Keratinocyte (primary cell): Measurements from ENCODE around the gene GAP43. TPM values are rescaled to one million over a fixed set of nuclear protein-coding genes. Genes with fewer than 3 reads are reported as not detected.

Source experiments
- DNase-seq: peaks from one replicate; pipeline ENCODE4 v3.0.0-alpha.2; 2011; ENCODE audit warnings: low read depth, missing footprints, low spot score
- FAIRE-seq: peaks from 2 replicates; lab custom pipeline; 2011; peaks lifted over from hg19 to GRCh38; lab: Jason Lieb, UNC
- H2AFZ ChIP-seq: 2 replicates; pipeline ENCODE4 v1.6.0; 2012; ENCODE audit warnings: low read length, control low read depth, inconsistent platforms; ENCODE audit not compliant: control insufficient read depth
- H3K27ac ChIP-seq: 2 replicates; pipeline ENCODE4 v1.5.1; 2011; ENCODE audit warnings: low read length; ENCODE audit not compliant: control insufficient read depth, insufficient read depth
- H3K27me3 ChIP-seq: 3 replicates; pipeline ENCODE4 v1.6.0; 2011; ENCODE audit warnings: low read length; ENCODE audit not compliant: control insufficient read depth, insufficient read depth; ENCODE audit errors: extremely low read depth
- H3K36me3 ChIP-seq, 2 experiments: 2 replicates in 1 of 2; 3 replicates in 1 of 2; pipeline ENCODE4 v1.5.1; 2011; ENCODE audit warnings: low read length in 2 of 2, mild to moderate bottlenecking in 1 of 2; ENCODE audit not compliant: control insufficient read depth in 2 of 2, insufficient read depth in 2 of 2; ENCODE audit errors: extremely low read depth in 1 of 2
- H3K4me1 ChIP-seq: 3 replicates; pipeline ENCODE4 v1.5.1; 2011; ENCODE audit warnings: low read length; ENCODE audit not compliant: control insufficient read depth, insufficient read depth; ENCODE audit errors: extremely low read depth
- H3K4me2 ChIP-seq: 3 replicates; pipeline ENCODE4 v1.6.0; 2011; ENCODE audit warnings: low read depth, low read length; ENCODE audit not compliant: control insufficient read depth, insufficient read depth; ENCODE audit errors: extremely low read depth
- H3K4me3 ChIP-seq, 3 experiments: fragments of 200-600 bp in 1 of 3; sonication (generic) in 1 of 3; 2 replicates in 2 of 3; 3 replicates in 1 of 3; pipeline ENCODE4 v1.5.1; 2011 to 2016; ENCODE audit warnings: low read length in 3 of 3, mild to moderate bottlenecking in 3 of 3, control low read depth in 2 of 3, inconsistent platforms in 1 of 3, low read depth in 1 of 3, mixed read lengths in 1 of 3, mixed run types in 1 of 3, moderate library complexity in 1 of 3; ENCODE audit not compliant: control insufficient read depth in 2 of 3, insufficient read depth in 2 of 3; ENCODE audit errors: extremely low read depth in 1 of 3
- H3K79me2 ChIP-seq: 2 replicates; pipeline ENCODE4 v1.6.0; 2012; ENCODE audit warnings: low read length; ENCODE audit not compliant: control insufficient read depth, insufficient read depth
- H3K9ac ChIP-seq: 3 replicates; pipeline ENCODE4 v1.6.0; 2011; ENCODE audit warnings: low read length; ENCODE audit not compliant: control insufficient read depth, insufficient read depth; ENCODE audit errors: extremely low read depth
- H3K9me1 ChIP-seq: 3 replicates; pipeline ENCODE4 v1.6.0; 2011; ENCODE audit warnings: low read length; ENCODE audit not compliant: control insufficient read depth, insufficient read depth; ENCODE audit errors: extremely low read depth
- H3K9me3 ChIP-seq: 2 replicates; pipeline ENCODE4 v1.5.1; 2012; ENCODE audit warnings: low read depth, low read length; ENCODE audit not compliant: control insufficient read depth
- H4K20me1 ChIP-seq: 3 replicates; pipeline ENCODE4 v1.6.0; 2011; ENCODE audit warnings: low read length; ENCODE audit not compliant: control insufficient read depth, insufficient read depth; ENCODE audit errors: extremely low read depth
- EZH2 ChIP-seq: IDR thresholded peaks from one replicate; pipeline ENCODE4 v1.6.1; 2012; ENCODE audit warnings: inconsistent platforms, mild to moderate bottlenecking, low read length, moderate library complexity
- dilution Hi-C: fragments of 300-500 bp; cut with MboI; formaldehyde crosslinking; loops from one replicate; pipeline ENCODE4 v1.7.0; 2020; ENCODE audit warnings: low sequenced_read_pairs; ENCODE audit not compliant: extremely low pct_ligation_motif_present
- polyA plus RNA-seq, 5 experiments: library from polyadenylated mRNA; depleted of rRNA in 3 of 5; stranded (reverse) in 3 of 5; stranded (forward) in 1 of 5; unstranded in 1 of 5; fragments of >200 nt; gene quantifications; 1 replicate in 1 of 5; 2 replicates in 3 of 5; 3 replicates in 1 of 5; pipeline versions ENCODE4 v1.2.1 to v1.2.3, GENCODE V29; 2011 to 2012; ENCODE audit warnings: missing spikeins in 2 of 5, low read depth in 1 of 5, low replicate concordance in 1 of 5
- TF ChIP-seq, protein P1 (sequence below), 3 experiments: IDR thresholded peaks in 1 of 3; conservative IDR thresholded peaks in 1 of 3; optimal IDR thresholded peaks in 1 of 3; 2 replicates in 2 of 3; 3 replicates in 1 of 3; pipeline versions ENCODE3 to v1.5.1; 2011; ENCODE audit warnings: low read length in 3 of 3, mild to moderate bottlenecking in 3 of 3, moderate library complexity in 2 of 3, control low read depth in 1 of 3, inconsistent platforms in 1 of 3; ENCODE audit not compliant: insufficient read depth in 2 of 3; ENCODE audit errors: extremely low read depth in 1 of 3

GAP43 gene
- polyA plus RNA-seq, 1 donor (not counting 4 experiments of a cell fraction or from before 2014, with no cell fraction given): not detected

DNA sequence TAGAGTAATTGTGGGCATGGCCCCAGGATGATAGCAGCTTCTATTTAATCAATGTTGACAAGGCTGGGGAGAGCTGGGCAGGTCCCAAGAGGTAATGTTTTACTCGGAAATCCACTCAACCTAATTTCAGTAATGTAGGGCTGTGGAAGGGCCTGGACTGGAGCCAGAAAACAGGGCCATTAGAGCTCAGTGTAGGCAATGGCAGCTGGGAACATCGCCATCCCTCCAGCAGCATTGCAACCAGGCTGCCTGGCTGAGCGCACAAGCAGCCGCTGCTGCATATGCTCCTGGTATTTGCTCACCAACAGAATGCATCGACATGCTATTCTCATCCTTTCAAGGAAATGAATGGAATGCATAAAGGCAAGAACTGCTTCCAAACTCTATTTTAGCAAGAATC is 90.0 kb downstream of the GAP43 start:
- DNase-seq (no peak), FAIRE-seq (no peak)
- Histone ChIP-seq H3K9me3 (no peaks in the 10 kb centered on the region), H3K36me3 (no peaks in the 10 kb centered on the region), H2AFZ (no peak overlapping the region), H3K4me2 (no peak overlapping the region), H3K79me2 (no peaks in the 10 kb centered on the region), H4K20me1 (no peaks in the 10 kb centered on the region), H3K4me3 (no peak overlapping the region), H3K4me1 (peaks cover 3% of the 10 kb centered on the region), H3K27ac (no peak overlapping the region), H3K9ac (no peak overlapping the region), H3K9me1 (no peaks in the 10 kb centered on the region), H3K27me3 (no peaks in the 10 kb centered on the region)
- dilution Hi-C loops: no loop called here
- no peak for TF ChIP-seq EZH2
- TF ChIP-seq, protein P1, sequence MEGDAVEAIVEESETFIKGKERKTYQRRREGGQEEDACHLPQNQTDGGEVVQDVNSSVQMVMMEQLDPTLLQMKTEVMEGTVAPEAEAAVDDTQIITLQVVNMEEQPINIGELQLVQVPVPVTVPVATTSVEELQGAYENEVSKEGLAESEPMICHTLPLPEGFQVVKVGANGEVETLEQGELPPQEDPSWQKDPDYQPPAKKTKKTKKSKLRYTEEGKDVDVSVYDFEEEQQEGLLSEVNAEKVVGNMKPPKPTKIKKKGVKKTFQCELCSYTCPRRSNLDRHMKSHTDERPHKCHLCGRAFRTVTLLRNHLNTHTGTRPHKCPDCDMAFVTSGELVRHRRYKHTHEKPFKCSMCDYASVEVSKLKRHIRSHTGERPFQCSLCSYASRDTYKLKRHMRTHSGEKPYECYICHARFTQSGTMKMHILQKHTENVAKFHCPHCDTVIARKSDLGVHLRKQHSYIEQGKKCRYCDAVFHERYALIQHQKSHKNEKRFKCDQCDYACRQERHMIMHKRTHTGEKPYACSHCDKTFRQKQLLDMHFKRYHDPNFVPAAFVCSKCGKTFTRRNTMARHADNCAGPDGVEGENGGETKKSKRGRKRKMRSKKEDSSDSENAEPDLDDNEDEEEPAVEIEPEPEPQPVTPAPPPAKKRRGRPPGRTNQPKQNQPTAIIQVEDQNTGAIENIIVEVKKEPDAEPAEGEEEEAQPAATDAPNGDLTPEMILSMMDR (optimal IDR thresholded peaks at IDR 0.05 in 1 of 3, IDR thresholded peaks at IDR 0.05 in 1 of 3, conservative IDR thresholded peaks at IDR 0.05 in 1 of 3; ENCODE audit: extremely low read depth in 1 of 3, insufficient read depth in 2 of 3, low read length in 3 of 3): no peak

DNA sequence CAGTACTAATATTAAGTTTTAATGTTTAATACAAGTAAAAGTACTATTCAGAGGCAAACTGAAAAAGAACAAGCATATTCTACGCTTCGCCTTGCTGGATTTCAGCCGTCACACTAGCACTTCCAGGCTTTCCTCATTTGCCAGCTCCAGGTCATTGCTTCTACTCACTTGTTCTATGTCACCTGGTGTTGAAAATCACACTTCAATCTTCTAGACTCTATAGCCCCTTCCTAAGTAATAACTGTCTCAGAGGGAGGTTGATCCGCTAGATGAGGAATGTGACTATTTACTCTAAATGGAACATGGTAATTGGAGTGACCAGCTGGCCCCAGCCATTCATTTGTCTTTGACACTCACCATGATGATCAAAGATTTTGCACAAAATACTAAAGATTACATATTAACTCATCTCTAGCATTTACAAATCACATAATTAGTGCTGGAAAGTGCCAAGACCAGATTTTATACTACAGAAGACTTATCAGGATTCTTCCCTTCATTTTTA is 92.0 kb downstream of the GAP43 start:
- Histone ChIP-seq H3K4me2 (no peak overlapping the region), H3K9ac (no peak overlapping the region), H3K27ac (no peak overlapping the region), H3K27me3 (no peaks in the 10 kb centered on the region), H3K9me3 (no peaks in the 10 kb centered on the region), H4K20me1 (no peaks in the 10 kb centered on the region), H3K9me1 (no peaks in the 10 kb centered on the region), H3K79me2 (no peaks in the 10 kb centered on the region), H3K4me3 (no peak overlapping the region), H3K36me3 (no peaks in the 10 kb centered on the region), H2AFZ (no peak overlapping the region), H3K4me1 (peaks cover 3% of the 10 kb centered on the region)
- dilution Hi-C loops: no loop called here
- DNase-seq (no peak), FAIRE-seq (no peak)
- TF ChIP-seq, protein P1 (optimal IDR thresholded peaks at IDR 0.05 in 1 of 3, IDR thresholded peaks at IDR 0.05 in 1 of 3, conservative IDR thresholded peaks at IDR 0.05 in 1 of 3; ENCODE audit: extremely low read depth in 1 of 3, insufficient read depth in 2 of 3, low read length in 3 of 3): no peak
